OCI-LY7 (cell line): ENCODE results near the gene FUNDC1.

Source experiments
- EZH2phosphoT487 ChIP-seq: fragments of 200-600 bp; sonication (generic); IDR thresholded peaks from 2 replicates; pipeline ENCODE4 v1.6.1; 2018; ENCODE audit warnings: low read depth, borderline replicate concordance, mild to moderate bottlenecking, mixed run types, antibody characterized with exemption, low read length, moderate library complexity, mixed read lengths
- TF ChIP-seq, protein P1 (sequence below): fragments of 200-600 bp; sonication (generic); conservative IDR thresholded peaks from 2 replicates; pipeline ENCODE4 v1.5.1; 2014; ENCODE audit warnings: mild to moderate bottlenecking, antibody characterized with exemption, low read length, moderate library complexity, mixed read lengths

DNA sequence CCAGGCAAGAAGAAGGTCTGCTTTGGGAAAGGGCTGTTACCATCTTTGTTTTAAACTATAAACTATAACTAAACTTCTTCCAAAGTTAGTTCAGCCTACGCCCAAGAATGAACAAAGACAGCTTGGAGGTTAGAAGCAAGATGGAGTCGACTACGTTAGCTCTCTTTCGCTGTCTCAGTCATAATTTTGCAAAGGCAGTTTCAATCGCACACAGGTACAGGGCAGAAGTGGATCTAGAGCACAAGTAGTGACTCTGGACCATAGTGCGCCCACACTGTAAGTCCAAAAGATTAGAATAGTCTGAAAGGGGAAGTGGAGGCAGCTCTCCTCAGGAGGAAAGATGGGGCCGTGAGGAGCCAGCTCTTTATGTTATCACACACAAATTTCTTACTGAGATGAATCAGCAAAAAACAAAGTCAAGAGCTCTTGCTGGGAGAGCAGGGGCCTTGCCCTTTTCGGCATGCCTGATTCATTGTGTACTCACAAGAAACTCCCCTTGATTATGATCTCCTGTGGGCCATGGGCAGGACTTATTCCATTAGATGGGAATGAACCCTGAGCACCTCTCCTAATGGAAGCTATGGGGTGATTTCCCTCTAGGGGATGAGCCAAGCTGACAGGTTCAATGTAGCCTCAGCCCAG is 58.6 kb downstream of the FUNDC1 start:
- TF ChIP-seq, protein P1, sequence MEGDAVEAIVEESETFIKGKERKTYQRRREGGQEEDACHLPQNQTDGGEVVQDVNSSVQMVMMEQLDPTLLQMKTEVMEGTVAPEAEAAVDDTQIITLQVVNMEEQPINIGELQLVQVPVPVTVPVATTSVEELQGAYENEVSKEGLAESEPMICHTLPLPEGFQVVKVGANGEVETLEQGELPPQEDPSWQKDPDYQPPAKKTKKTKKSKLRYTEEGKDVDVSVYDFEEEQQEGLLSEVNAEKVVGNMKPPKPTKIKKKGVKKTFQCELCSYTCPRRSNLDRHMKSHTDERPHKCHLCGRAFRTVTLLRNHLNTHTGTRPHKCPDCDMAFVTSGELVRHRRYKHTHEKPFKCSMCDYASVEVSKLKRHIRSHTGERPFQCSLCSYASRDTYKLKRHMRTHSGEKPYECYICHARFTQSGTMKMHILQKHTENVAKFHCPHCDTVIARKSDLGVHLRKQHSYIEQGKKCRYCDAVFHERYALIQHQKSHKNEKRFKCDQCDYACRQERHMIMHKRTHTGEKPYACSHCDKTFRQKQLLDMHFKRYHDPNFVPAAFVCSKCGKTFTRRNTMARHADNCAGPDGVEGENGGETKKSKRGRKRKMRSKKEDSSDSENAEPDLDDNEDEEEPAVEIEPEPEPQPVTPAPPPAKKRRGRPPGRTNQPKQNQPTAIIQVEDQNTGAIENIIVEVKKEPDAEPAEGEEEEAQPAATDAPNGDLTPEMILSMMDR = no peak
- no peak for TF ChIP-seq EZH2phosphoT487
